Measurements from ENCODE around the gene ATAD1. TPM values are rescaled to one million over a fixed set of nuclear protein-coding genes. Genes with fewer than 3 reads are reported as not detected.
"Not testable (repeated sequence)": the region's sequence is repeated elsewhere in the genome, so short reads cannot be mapped to it uniquely, and the experiment has no call there.

The ATAD1 gene
- total and polyA plus RNA-seq, 2 of the 8 experiments (the other 6 are each of a cell fraction or from before 2014, with no cell fraction given): 8.9 to 35.3 TPM

GRCh38 chr10:87803328-87803727, 14.7 kb downstream of the ATAD1 start (continued):
- TF ChIP-seq CTCF (IDR thresholded peaks at IDR 0.05; ENCODE audit: control extremely low read depth in 1 of 3, insufficient read depth in 1 of 3, low read depth in 1 of 3, low read length in 3 of 3) (no peak), KDM1A (IDR thresholded peaks at IDR 0.05; ENCODE audit: borderline replicate concordance, low read length) (no peak), HDAC6 (IDR thresholded peaks at IDR 0.05; ENCODE audit: low read depth, low read length) (no peak), RAD21 (IDR thresholded peaks at IDR 0.05 in 1 of 2, conservative IDR thresholded peaks at IDR 0.05 in 1 of 2; ENCODE audit: low read depth in 2 of 2, low read length in 2 of 2) (no peak)

GRCh38 chr10:87801813-87802435, 16.1 kb downstream of the ATAD1 start:
- H2BK20ac ChIP-seq (ENCODE audit: low read length); H2BK15ac ChIP-seq (ENCODE audit: low read length); H3K27ac ChIP-seq (ENCODE audit: low read depth, low read length); H3K23ac ChIP-seq (ENCODE audit: insufficient read length); H3K56ac ChIP-seq (replicated peaks; ENCODE audit: insufficient read length, low read depth, low read length); H3K23me2 ChIP-seq (ENCODE audit: low read depth, low read length); H2AK5ac ChIP-seq (ENCODE audit: low read depth, low read length); H3K14ac ChIP-seq (ENCODE audit: insufficient read length); H4K8ac ChIP-seq (ENCODE audit: extremely low read depth, insufficient read depth, low read length); H3K4ac ChIP-seq (replicated peaks; ENCODE audit: insufficient read length, low read depth, low read length); H2BK12ac ChIP-seq (ENCODE audit: low read depth, low read length); H4K20me1 ChIP-seq (replicated peaks in 1 of 2; ENCODE audit: control insufficient read depth in 1 of 2, insufficient read depth in 2 of 2, low read length in 2 of 2); H3K4me2 ChIP-seq (ENCODE audit: insufficient read depth in 1 of 2, low read depth in 2 of 2, low read length in 2 of 2); H4K5ac ChIP-seq (ENCODE audit: insufficient read length, low read depth, low read length); H3K9ac ChIP-seq (replicated peaks in 1 of 4; ENCODE audit: extremely low read depth in 1 of 4, low read depth in 3 of 4, low read length in 3 of 4); H3K4me3 ChIP-seq (ENCODE audit: extremely low read depth in 1 of 4, insufficient read depth in 2 of 4, low read depth in 3 of 4, low read length in 4 of 4); FAIRE-seq; H3K79me1 ChIP-seq (ENCODE audit: low read depth, low read length); H2AFZ ChIP-seq (ENCODE audit: low read length); H3K27me3 ChIP-seq (replicated peaks in 1 of 4; ENCODE audit: control insufficient read depth in 3 of 4, extremely low read depth in 1 of 4, insufficient read depth in 3 of 4, low read length in 3 of 4); CTCF ChIA-PET (ENCODE audit: partially characterized antibody); H4K91ac ChIP-seq (replicated peaks; ENCODE audit: insufficient read length, low read length); H2BK120ac ChIP-seq (replicated peaks; ENCODE audit: low read depth, low read length); H2BK5ac ChIP-seq (ENCODE audit: low read depth, low read length); DNase-seq (ENCODE audit: low read depth in 1 of 2, low spot score in 2 of 2); H3K4me1 ChIP-seq (replicated peaks in 1 of 4; ENCODE audit: control insufficient read depth in 3 of 4, insufficient read depth in 4 of 4, low read length in 3 of 4); H3K18ac ChIP-seq (ENCODE audit: extremely low read depth, low read length): not testable (repeated sequence)
- peaks cover 0 to 31% of the 10 kb centered on the region in 2 experiments; a peak in 2 of 4 replicates for H3K79me2 ChIP-seq (ENCODE audit: control insufficient read depth in 1 of 2, insufficient read depth in 2 of 2, low read length in 2 of 2)
- WGBS, 2 experiments (ENCODE audit: extremely low coverage in 1 of 2, insufficient coverage in 1 of 2, insufficient read length in 1 of 2, insufficient replicate concordance in 2 of 2, low coverage in 1 of 2, low lambda C conversion rate in 2 of 2, missing lambda C conversion rate in 1 of 2): 96% methylated on average over 1 of the region's 1 CpG; no CpG with 5 or more reads in 1 of the 2 experiments
- peaks cover 23 to 31% of the 10 kb centered on the region in 2 experiments for H3K9me3 ChIP-seq (ENCODE audit: insufficient read depth in 2 of 2, low read depth in 1 of 2, low read length in 1 of 2)
- peaks cover under 1 to 65% (median 28%) of the 10 kb centered on the region in 4 experiments; a peak in 5 of 8 replicates for H3K36me3 ChIP-seq (ENCODE audit: control insufficient read depth in 2 of 4, insufficient read depth in 4 of 4, low read length in 3 of 4)
- POLR2A ChIA-PET (ENCODE audit: partially characterized antibody): interaction anchor here (0.7 kb wide), 1 partner anchor 16 kb away, joined by 3 read pairs; the partner anchor contains the start of gene ATAD1

All from H1 (cell line).